ENCODE results near the gene DCST2. TPM values are rescaled to one million over a fixed set of nuclear protein-coding genes. Genes with fewer than 3 reads are reported as not detected.

DCST2 gene
- total RNA-seq, 1 experiment from 2014 or later, result 0.61 TPM

GRCh38 chr1:154975409-154976059, 58.0 kb downstream of the DCST2 start:
- H3K27me3 ChIP-seq (replicated peaks; ENCODE audit: control insufficient read depth, insufficient read depth, low read length), result no peaks in the 10 kb centered on the region
- H3K4me3 ChIP-seq (ENCODE audit: low read depth, low read length), result peak overlapping the region; percentile 52
- Mint-ChIP-seq H3K27ac (ENCODE audit: unreplicated experiment) (no peak overlapping the region), H3K4me3 (ENCODE audit: unreplicated experiment) (no peak overlapping the region), H3K27me3 (ENCODE audit: insufficient read depth, unreplicated experiment) (no peaks in the 10 kb centered on the region), H3K4me1 (ENCODE audit: low read depth, unreplicated experiment) (peaks cover 18% of the 10 kb centered on the region), H3K9me3 (ENCODE audit: unreplicated experiment) (no peaks in the 10 kb centered on the region), H3K36me3 (ENCODE audit: insufficient read depth, unreplicated experiment) (peaks cover 30% of the 10 kb centered on the region)
- peak; percentile 62 to 63 for DNase-seq
- peaks cover 2% of the 10 kb centered on the region; the same call in 1 of the 2 replicates for H3K36me3 ChIP-seq (ENCODE audit: control insufficient read depth, insufficient read depth, low read length)
- ChIA-PET POLR2A (interaction anchor here (1.3 to 1.8 kb wide), 2 partner anchors 8 to 39 kb away, joined by 4 to 5 read pairs; partner anchors contain the start of genes FLAD1 and PMVK), CTCF (interaction anchor here (2.3 kb wide), 1 partner anchor 24 kb away, joined by 8 read pairs; no protein-coding TSS in a partner anchor)
- TF ChIP-seq CTCF (IDR thresholded peaks at IDR 0.05; ENCODE audit: insufficient read depth in 1 of 2, low read depth in 1 of 2, low read length in 1 of 2, severe bottlenecking in 1 of 2, unreplicated experiment in 1 of 2), result no peak
- BruUV-seq (replicated peaks), result TSS peak; percentile 66
- H3K4me1 ChIP-seq, result peaks cover 22% of the 10 kb centered on the region
- H3K9me3 ChIP-seq, result no peaks in the 10 kb centered on the region
- intact Hi-C loops (cut with micrococcal nuclease; ENCODE audit: unreplicated experiment), result no loop called here

- Histone ChIP-seq H3K4me1 (peaks cover 27% of the 10 kb centered on the region), H3K9me3 (no peaks in the 10 kb centered on the region), H3K36me3 (ENCODE audit: control insufficient read depth, insufficient read depth, low read length) (peaks cover 2% of the 10 kb centered on the region; the same call in 1 of the 2 replicates), H3K27me3 (replicated peaks; ENCODE audit: control insufficient read depth, insufficient read depth, low read length) (no peaks in the 10 kb centered on the region), H3K4me3 (ENCODE audit: low read depth, low read length) (peak overlapping the region; percentile 52)
- POLR2A ChIA-PET, result interaction anchor here (0.7 to 1.8 kb wide), 5 partner anchors 8 to 38 kb away, joined by 4 to 20 read pairs (median 9); partner anchors contain the start of genes FLAD1, LENEP, PMVK and PYGO2
- peak; percentile 94 to 96 for DNase-seq
- Mint-ChIP-seq H3K36me3 (ENCODE audit: insufficient read depth, unreplicated experiment) (peaks cover 24% of the 10 kb centered on the region), H3K4me3 (ENCODE audit: unreplicated experiment) (no peak overlapping the region), H3K4me1 (ENCODE audit: low read depth, unreplicated experiment) (peaks cover 19% of the 10 kb centered on the region), H3K27ac (ENCODE audit: unreplicated experiment) (no peak overlapping the region), H3K9me3 (ENCODE audit: unreplicated experiment) (no peaks in the 10 kb centered on the region), H3K27me3 (ENCODE audit: insufficient read depth, unreplicated experiment) (no peaks in the 10 kb centered on the region)
- intact Hi-C loops (cut with micrococcal nuclease; ENCODE audit: unreplicated experiment), result loop anchor here (1.0 to 5.0 kb wide), 4 partner anchors 8 to 87 kb away; partner anchors contain the start of genes EFNA4, FLAD1 and PMVK
- no TSS peak for BruUV-seq (replicated peaks)
- CTCF ChIA-PET, result interaction anchor here (1.6 to 2.3 kb wide), 3 partner anchors 14 to 87 kb away, joined by 4 to 15 read pairs (median 8); partner anchors contain the start of gene PYGO2
- TF ChIP-seq CTCF (IDR thresholded peaks at IDR 0.05; ENCODE audit: insufficient read depth in 1 of 2, low read depth in 1 of 2, low read length in 1 of 2, severe bottlenecking in 1 of 2, unreplicated experiment in 1 of 2), result no peak
Measured at GRCh38 chr1:154974808-154975408, 58.7 kb downstream of the DCST2 start.

GRCh38 chr1:154974102-154974807, 59.3 kb downstream of the DCST2 start, which contains the start of gene CKS1B:
Gene CKS1B (plus strand): TSS chr1:154974681. CDS start chr1:154974746, 65 bp downstream.
- Histone ChIP-seq H3K4me1 (peaks cover 27% of the 10 kb centered on the region), H3K4me3 (ENCODE audit: low read depth, low read length) (peak within 1 kb of the TSS; percentile 52)

More at GRCh38 chr1:154974102-154974807, 59.3 kb downstream of the DCST2 start, which contains the start of gene CKS1B:
- peak; percentile 97 to 99 for DNase-seq
- Mint-ChIP-seq H3K9me3 (ENCODE audit: unreplicated experiment) (no peaks in the 10 kb centered on the region), H3K27ac (ENCODE audit: unreplicated experiment) (no peak within 1 kb of the TSS), H3K36me3 (ENCODE audit: insufficient read depth, unreplicated experiment) (peaks cover 18% of the 10 kb centered on the region), H3K4me3 (ENCODE audit: unreplicated experiment) (no peak within 1 kb of the TSS), H3K4me1 (ENCODE audit: low read depth, unreplicated experiment) (peaks cover 25% of the 10 kb centered on the region), H3K27me3 (ENCODE audit: insufficient read depth, unreplicated experiment) (no peaks in the 10 kb centered on the region)
- BruUV-seq (replicated peaks), result no TSS peak
- Histone ChIP-seq H3K27me3 (replicated peaks; ENCODE audit: control insufficient read depth, insufficient read depth, low read length) (no peaks in the 10 kb centered on the region), H3K9me3 (no peaks in the 10 kb centered on the region), H3K36me3 (ENCODE audit: control insufficient read depth, insufficient read depth, low read length) (peaks cover 2% of the 10 kb centered on the region; the same call in 1 of the 2 replicates)
- CTCF ChIA-PET, result interaction anchor here (0.5 to 2.6 kb wide), 18 partner anchors 13 to 1697 kb away, joined by 3 to 26 read pairs (median 5); partner anchors contain the start of genes KRTCAP2, LENEP, PMVK and PYGO2
- no peak for TF ChIP-seq CTCF (IDR thresholded peaks at IDR 0.05; ENCODE audit: insufficient read depth in 1 of 2, low read depth in 1 of 2, low read length in 1 of 2, severe bottlenecking in 1 of 2, unreplicated experiment in 1 of 2)
- POLR2A ChIA-PET, result interaction anchor here (0.6 to 3.7 kb wide), 20 partner anchors 9 to 152 kb away, joined by 3 to 75 read pairs (median 5); partner anchors contain the start of genes FLAD1, LENEP, PBXIP1 and PMVK
- intact Hi-C loops (cut with micrococcal nuclease; ENCODE audit: unreplicated experiment), result loop anchor here (1.0 to 5.0 kb wide), 4 partner anchors 9 to 88 kb away; partner anchors contain the start of genes EFNA4, FLAD1 and PMVK
